NB4 (cell line): ENCODE measurements around the gene AADACL2.

ENCODE experiments used
- CTCF ChIP-seq: IDR thresholded peaks from one replicate; pipeline ENCODE4 v1.5.1; 2012; ENCODE audit warnings: low read depth, low read length
- POLR2A ChIP-seq: IDR thresholded peaks from 2 replicates; pipeline ENCODE4 v1.6.1; 2011; ENCODE audit warnings: mild to moderate bottlenecking; ENCODE audit not compliant: insufficient read length; ENCODE audit errors: extremely low read depth

DNA sequence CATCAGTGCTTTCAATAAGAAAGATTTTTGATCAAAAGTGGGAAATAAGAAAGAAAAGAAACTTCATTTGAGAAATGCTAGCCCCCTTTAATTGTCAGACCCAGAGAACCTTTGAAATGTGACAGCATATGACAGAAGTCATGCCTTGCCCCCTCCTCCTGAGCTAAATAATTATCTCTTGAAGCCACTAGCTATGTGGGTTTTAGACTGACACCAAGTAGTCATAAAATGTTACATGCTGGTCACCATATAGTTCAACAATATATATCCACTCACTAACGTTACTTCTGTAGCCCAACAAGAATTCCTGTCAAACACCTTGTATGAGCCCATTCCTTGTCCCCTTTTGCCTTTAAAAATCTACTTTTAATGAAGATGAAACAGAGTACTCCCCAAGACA, 43.1 kb upstream of the AADACL2 start:
- no peak for TF ChIP-seq CTCF
- TF ChIP-seq POLR2A, result no peak
